Karpas-422 (cell line): ENCODE results near the gene PHLDA2. TPM values are rescaled to one million over a fixed set of nuclear protein-coding genes. Genes with fewer than 3 reads are reported as not detected.
"Not testable (repeated sequence)": the region's sequence is repeated elsewhere in the genome, so short reads cannot be mapped to it uniquely, and the experiment has no call there.

Experiments
- DNase-seq: peaks from one replicate; pipeline ENCODE4 v3.0.0-alpha.2; 2015
- H2AFZ ChIP-seq: fragments of 200-600 bp; sonication (generic); 2 replicates; pipeline ENCODE4 v1.6.1; 2014; ENCODE audit warnings: antibody characterized with exemption, low read length, mixed read lengths
- H3K27ac ChIP-seq: fragments of 200-600 bp; sonication (generic); 2 replicates; pipeline ENCODE4 v1.5.1; 2014; ENCODE audit warnings: mild to moderate bottlenecking, low read length, moderate library complexity
- H3K27me3 ChIP-seq: fragments of 200-600 bp; sonication (generic); 2 replicates; pipeline ENCODE4 v1.6.1; 2014; ENCODE audit warnings: low read length, mixed read lengths
- H3K36me3 ChIP-seq: fragments of 200-600 bp; sonication (generic); 2 replicates; pipeline ENCODE4 v1.6.1; 2014; ENCODE audit warnings: low read length, mixed read lengths; ENCODE audit not compliant: insufficient read depth
- H3K4me1 ChIP-seq: fragments of 200-600 bp; sonication (generic); 2 replicates; pipeline ENCODE4 v1.6.1; 2014; ENCODE audit warnings: mild to moderate bottlenecking, low read length, mixed read lengths
- H3K4me2 ChIP-seq: fragments of 200-600 bp; sonication (generic); 2 replicates; pipeline ENCODE4 v1.6.1; 2014; ENCODE audit warnings: low read length, low read depth, mild to moderate bottlenecking; ENCODE audit not compliant: poor library complexity, severe bottlenecking
- H3K4me3 ChIP-seq: fragments of 200-600 bp; sonication (generic); 2 replicates; pipeline ENCODE4 v1.5.1; 2014; ENCODE audit warnings: mild to moderate bottlenecking, antibody characterized with exemption, low read length, mixed read lengths
- H3K79me2 ChIP-seq: fragments of 200-600 bp; sonication (generic); 2 replicates; pipeline ENCODE4 v1.6.1; 2014; ENCODE audit warnings: mild to moderate bottlenecking, low read length, mixed read lengths
- H3K9ac ChIP-seq: fragments of 200-600 bp; sonication (generic); 2 replicates; pipeline ENCODE4 v1.6.0; 2014; ENCODE audit warnings: low read length
- H3K9me2 ChIP-seq: fragments of 200-600 bp; sonication (generic), shearing (Covaris generic); replicated peaks from 2 replicates; pipeline ENCODE4 v1.6.0; 2014; ENCODE audit warnings: mild to moderate bottlenecking, low read length, moderate library complexity; ENCODE audit not compliant: insufficient read depth
- H3K9me3 ChIP-seq: fragments of 300-700, 200-600 bp; sonication (generic); 2 replicates; pipeline ENCODE4 v1.6.1; 2014; ENCODE audit warnings: low read length, mixed read lengths
- H4K20me1 ChIP-seq: fragments of 200-600 bp; sonication (generic); 2 replicates; pipeline ENCODE4 v1.6.1; 2014; ENCODE audit warnings: mild to moderate bottlenecking, antibody characterized with exemption, low read length, low read depth; ENCODE audit not compliant: insufficient read depth
- total RNA-seq: library from RNA; depleted of rRNA; stranded (reverse); fragments of >200 nt; shearing (Covaris generic); gene quantifications from 2 replicates; pipeline ENCODE4 v1.2.3, GENCODE V29; 2014; ENCODE audit warnings: low replicate concordance

Gene PHLDA2
- total RNA-seq, 1 experiment from 2014 or later = not detected

- Histone ChIP-seq H2AFZ (no peak overlapping the region), H3K27me3 (no peaks in the 10 kb centered on the region), H3K9ac (no peak overlapping the region), H3K9me3 (no peaks in the 10 kb centered on the region), H3K9me2 (no peaks in the 10 kb centered on the region), H4K20me1 (no peaks in the 10 kb centered on the region), H3K4me3 (no peak overlapping the region), H3K27ac (no peak overlapping the region), H3K36me3 (no peaks in the 10 kb centered on the region), H3K79me2 (no peaks in the 10 kb centered on the region), H3K4me2 (no peak overlapping the region), H3K4me1 (peaks cover 9% of the 10 kb centered on the region)
- no peak for DNase-seq
Observed at GRCh38 chr11:2911088-2911784, 18.0 kb downstream of the PHLDA2 start.

- no peaks in the 10 kb centered on the region for H3K9me3 ChIP-seq
- H3K79me2 ChIP-seq = no peaks in the 10 kb centered on the region
- H3K27ac ChIP-seq = no peak overlapping the region
- no peaks in the 10 kb centered on the region for H3K36me3 ChIP-seq
- no peak for DNase-seq
- no peak overlapping the region for H3K4me3 ChIP-seq
- H2AFZ ChIP-seq = no peak overlapping the region
- no peak overlapping the region for H3K4me2 ChIP-seq
- H3K4me1 ChIP-seq = peaks cover 9% of the 10 kb centered on the region
- H3K9me2 ChIP-seq = no peaks in the 10 kb centered on the region
- H3K27me3 ChIP-seq = no peaks in the 10 kb centered on the region
- H4K20me1 ChIP-seq = no peaks in the 10 kb centered on the region
- no peak overlapping the region for H3K9ac ChIP-seq
Observed at GRCh38 chr11:2910401-2910955, 18.7 kb downstream of the PHLDA2 start.

- no peak overlapping the region for H2AFZ ChIP-seq
- no peaks in the 10 kb centered on the region for H4K20me1 ChIP-seq
- DNase-seq = no peak
- H3K4me2 ChIP-seq = no peak overlapping the region
- peaks cover 9% of the 10 kb centered on the region for H3K4me1 ChIP-seq
- H3K9ac ChIP-seq = no peak overlapping the region
- H3K79me2 ChIP-seq = no peaks in the 10 kb centered on the region
- no peaks in the 10 kb centered on the region for H3K9me2 ChIP-seq
- H3K27ac ChIP-seq = no peak overlapping the region
- H3K27me3 ChIP-seq = no peaks in the 10 kb centered on the region
- no peak overlapping the region for H3K4me3 ChIP-seq
- H3K36me3 ChIP-seq = no peaks in the 10 kb centered on the region
- no peaks in the 10 kb centered on the region for H3K9me3 ChIP-seq
Observed at GRCh38 chr11:2909133-2909902, 19.9 kb downstream of the PHLDA2 start.

GRCh38 chr11:2908130-2908529 is 21.1 kb downstream of the PHLDA2 start:
- H3K79me2 ChIP-seq = no peaks in the 10 kb centered on the region
- H3K9ac ChIP-seq = no peak overlapping the region
- no peaks in the 10 kb centered on the region for H3K9me2 ChIP-seq
- no peaks in the 10 kb centered on the region for H4K20me1 ChIP-seq
- no peak overlapping the region for H2AFZ ChIP-seq
- H3K9me3 ChIP-seq = no peaks in the 10 kb centered on the region
- no peaks in the 10 kb centered on the region for H3K36me3 ChIP-seq
- no peak overlapping the region for H3K4me3 ChIP-seq
- no peak overlapping the region for H3K27ac ChIP-seq
- peaks cover 2% of the 10 kb centered on the region for H3K4me1 ChIP-seq
- DNase-seq = no peak
- no peaks in the 10 kb centered on the region for H3K27me3 ChIP-seq
- H3K4me2 ChIP-seq = no peak overlapping the region

- not testable (repeated sequence) for H3K79me2 ChIP-seq, H3K27ac ChIP-seq, H2AFZ ChIP-seq, H3K9me3 ChIP-seq, H3K9ac ChIP-seq, H3K36me3 ChIP-seq, H4K20me1 ChIP-seq, H3K4me2 ChIP-seq, H3K9me2 ChIP-seq, H3K27me3 ChIP-seq, H3K4me3 ChIP-seq, DNase-seq
- H3K4me1 ChIP-seq = peaks cover 18% of the 10 kb centered on the region
Observed at GRCh38 chr11:2905299-2905698, 23.9 kb downstream of the PHLDA2 start.

GRCh38 chr11:2904153-2905052 is 24.8 kb downstream of the PHLDA2 start:
- no peak for DNase-seq
- Histone ChIP-seq H3K9ac (no peak overlapping the region), H3K79me2 (no peaks in the 10 kb centered on the region)

GRCh38 chr11:2903672-2904011 is 25.6 kb downstream of the PHLDA2 start:
- DNase-seq = no peak
- Histone ChIP-seq H3K9me2 (no peaks in the 10 kb centered on the region), H3K36me3 (no peaks in the 10 kb centered on the region), H2AFZ (no peak overlapping the region), H3K27me3 (no peaks in the 10 kb centered on the region), H3K79me2 (no peaks in the 10 kb centered on the region), H3K9ac (no peak overlapping the region), H3K9me3 (no peaks in the 10 kb centered on the region), H3K4me3 (no peak overlapping the region), H4K20me1 (no peaks in the 10 kb centered on the region), H3K4me1 (peaks cover 18% of the 10 kb centered on the region), H3K4me2 (no peak overlapping the region), H3K27ac (no peak overlapping the region)

More at GRCh38 chr11:2904153-2905052, 24.8 kb downstream of the PHLDA2 start:
- no peak overlapping the region for H2AFZ ChIP-seq
- H3K36me3 ChIP-seq = no peaks in the 10 kb centered on the region
- no peaks in the 10 kb centered on the region for H3K9me2 ChIP-seq
- no peaks in the 10 kb centered on the region for H3K27me3 ChIP-seq
- H3K9me3 ChIP-seq = no peaks in the 10 kb centered on the region
- H3K4me2 ChIP-seq = no peak overlapping the region
- no peaks in the 10 kb centered on the region for H4K20me1 ChIP-seq
- H3K27ac ChIP-seq = no peak overlapping the region
- peaks cover 18% of the 10 kb centered on the region for H3K4me1 ChIP-seq
- no peak overlapping the region for H3K4me3 ChIP-seq
